ENCODE data around the gene CALD1. TPM values are rescaled to one million over a fixed set of nuclear protein-coding genes. Genes with fewer than 3 reads are reported as not detected.

CALD1 gene
- total and polyA plus RNA-seq, 10 donors, result 42.4 to 333 (median 212) TPM

DNA sequence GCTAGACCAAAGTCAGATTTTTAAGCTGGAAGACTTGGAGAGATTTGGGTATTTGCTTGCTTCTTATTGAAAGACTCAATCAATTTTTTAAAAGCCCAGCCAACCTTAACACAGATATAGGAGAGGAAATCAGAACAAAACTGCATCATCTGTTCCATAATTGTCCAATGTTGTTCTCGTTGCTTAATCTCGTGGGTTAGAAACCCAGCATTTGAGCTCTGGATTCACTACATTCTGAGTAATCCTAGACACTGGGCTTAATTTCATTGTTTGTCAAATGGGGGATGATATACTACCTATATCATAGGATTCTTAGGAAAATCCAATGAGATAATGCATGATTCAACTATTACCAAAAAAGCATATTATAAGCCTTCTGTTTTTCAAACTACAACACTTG lies 48.9 kb downstream of the CALD1 start:
- H3K36me3 ChIP-seq, result no peaks in the 10 kb centered on the region
- intact Hi-C loops (cut with DNase I; ENCODE audit: low total_unique reads), result no loop called here
- WGBS, 5 donors, result 53 to 88% (median 76%) methylated on average over 2 of the region's 2 CpGs
- no peaks in the 10 kb centered on the region for H3K27me3 ChIP-seq (replicated peaks in 1 of 7)
- no peak for DNase-seq
- peak overlapping the region in 4 of 8 donors; percentile 18 to 70 (median 35) for H3K27ac ChIP-seq
- no peak overlapping the region for H3K4me3 ChIP-seq
- H3K4me1 ChIP-seq, result peaks cover 0 to 4% (median 0%) of the 10 kb centered on the region in 6 donors
- no peaks in the 10 kb centered on the region for H3K9me3 ChIP-seq
- no peak for TF ChIP-seq POLR2AphosphoS5 (IDR thresholded peaks at IDR 0.05)
- TF ChIP-seq POLR2A (IDR thresholded peaks at IDR 0.05), result no peak
- TF ChIP-seq, protein P1, sequence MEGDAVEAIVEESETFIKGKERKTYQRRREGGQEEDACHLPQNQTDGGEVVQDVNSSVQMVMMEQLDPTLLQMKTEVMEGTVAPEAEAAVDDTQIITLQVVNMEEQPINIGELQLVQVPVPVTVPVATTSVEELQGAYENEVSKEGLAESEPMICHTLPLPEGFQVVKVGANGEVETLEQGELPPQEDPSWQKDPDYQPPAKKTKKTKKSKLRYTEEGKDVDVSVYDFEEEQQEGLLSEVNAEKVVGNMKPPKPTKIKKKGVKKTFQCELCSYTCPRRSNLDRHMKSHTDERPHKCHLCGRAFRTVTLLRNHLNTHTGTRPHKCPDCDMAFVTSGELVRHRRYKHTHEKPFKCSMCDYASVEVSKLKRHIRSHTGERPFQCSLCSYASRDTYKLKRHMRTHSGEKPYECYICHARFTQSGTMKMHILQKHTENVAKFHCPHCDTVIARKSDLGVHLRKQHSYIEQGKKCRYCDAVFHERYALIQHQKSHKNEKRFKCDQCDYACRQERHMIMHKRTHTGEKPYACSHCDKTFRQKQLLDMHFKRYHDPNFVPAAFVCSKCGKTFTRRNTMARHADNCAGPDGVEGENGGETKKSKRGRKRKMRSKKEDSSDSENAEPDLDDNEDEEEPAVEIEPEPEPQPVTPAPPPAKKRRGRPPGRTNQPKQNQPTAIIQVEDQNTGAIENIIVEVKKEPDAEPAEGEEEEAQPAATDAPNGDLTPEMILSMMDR (IDR thresholded peaks at IDR 0.05 in 8 of 11, conservative IDR thresholded peaks at IDR 0.05 in 3 of 11), result no peak

DNA sequence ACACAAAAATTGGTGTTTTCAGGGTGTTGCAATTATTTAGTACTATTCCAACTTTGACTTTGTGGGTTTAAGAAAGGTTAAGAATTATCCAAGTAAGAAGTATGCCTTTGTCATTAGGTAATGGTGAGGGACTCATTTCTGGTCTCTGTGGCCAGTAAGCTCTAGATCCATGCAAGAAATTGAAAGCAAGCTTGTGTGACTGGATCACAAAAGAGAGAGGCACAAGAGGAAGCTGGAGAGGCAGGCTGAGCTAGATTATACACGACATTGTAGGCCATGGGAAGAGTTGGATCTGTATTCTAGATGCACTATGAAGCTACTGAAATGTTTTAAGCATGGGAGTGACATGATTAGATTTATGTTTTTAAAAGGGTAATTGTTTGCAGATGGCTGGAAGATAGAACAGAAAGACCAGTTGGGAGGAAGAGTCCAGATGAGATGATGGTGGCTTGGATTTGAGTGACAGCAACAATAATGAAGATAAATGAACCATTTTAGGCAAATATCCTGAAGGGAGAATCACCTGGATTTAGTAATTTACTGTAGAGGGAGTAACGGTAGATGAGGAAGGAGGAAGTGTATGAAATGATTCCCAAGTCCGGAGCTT lies 50.0 kb downstream of the CALD1 start:
- peaks cover 0 to 4% (median 0%) of the 10 kb centered on the region in 6 donors for H3K4me1 ChIP-seq
- 73 to 84% (median 81%) methylated on average over 3 of the region's 3 CpGs for WGBS, 5 donors
- no peak overlapping the region for H3K4me3 ChIP-seq
- DNase-seq, result no peak
- no peaks in the 10 kb centered on the region for H3K27me3 ChIP-seq (replicated peaks in 1 of 7)
- H3K9me3 ChIP-seq, result no peaks in the 10 kb centered on the region
- no peaks in the 10 kb centered on the region for H3K36me3 ChIP-seq
- intact Hi-C loops (cut with DNase I; ENCODE audit: low total_unique reads), result no loop called here
- TF ChIP-seq POLR2AphosphoS5 (IDR thresholded peaks at IDR 0.05) (no peak), POLR2A (IDR thresholded peaks at IDR 0.05) (no peak)
- TF ChIP-seq, protein P1 (IDR thresholded peaks at IDR 0.05 in 8 of 11, conservative IDR thresholded peaks at IDR 0.05 in 3 of 11), result no peak
- H3K27ac ChIP-seq, result peak overlapping the region in 1 of 8 donors; percentile 14

DNA sequence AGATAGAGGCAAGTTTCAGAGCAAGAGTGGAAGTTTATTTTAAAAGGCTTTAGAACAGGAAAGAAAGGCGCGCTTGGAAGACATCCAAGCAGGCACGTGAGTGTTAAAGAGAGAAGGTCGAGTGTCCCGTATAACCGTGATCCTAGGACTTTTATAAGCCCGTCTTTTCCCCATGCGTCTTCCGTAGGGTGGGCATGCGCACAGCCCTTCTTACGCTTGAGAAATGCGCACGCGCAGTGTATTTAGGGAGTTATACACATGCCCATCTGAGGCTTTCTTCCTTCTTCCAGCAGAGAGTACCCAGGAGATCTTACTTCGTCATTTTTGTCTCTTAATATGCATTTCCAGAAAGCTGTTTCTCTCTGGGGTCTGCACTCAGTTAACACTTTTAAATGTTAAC lies 52.4 kb downstream of the CALD1 start:
- Histone ChIP-seq H3K36me3 (no peaks in the 10 kb centered on the region), H3K4me3 (peak overlapping the region in 1 of 8 donors; percentile 1), H3K27me3 (replicated peaks in 1 of 7) (no peaks in the 10 kb centered on the region), H3K9me3 (no peaks in the 10 kb centered on the region), H3K4me1 (peaks cover 0 to 6% (median 2%) of the 10 kb centered on the region in 6 donors), H3K27ac (peak overlapping the region in 1 of 8 donors; percentile 14)
- intact Hi-C loops (cut with DNase I; ENCODE audit: low total_unique reads), result no loop called here
- TF ChIP-seq POLR2AphosphoS5 (IDR thresholded peaks at IDR 0.05), result no peak
- TF ChIP-seq, protein P1 (IDR thresholded peaks at IDR 0.05 in 8 of 11, conservative IDR thresholded peaks at IDR 0.05 in 3 of 11), result no peak
- TF ChIP-seq POLR2A (IDR thresholded peaks at IDR 0.05), result no peak
- no peak for DNase-seq
- 65 to 88% (median 78%) methylated on average over 15 of the region's 15 CpGs for WGBS, 5 donors

DNA sequence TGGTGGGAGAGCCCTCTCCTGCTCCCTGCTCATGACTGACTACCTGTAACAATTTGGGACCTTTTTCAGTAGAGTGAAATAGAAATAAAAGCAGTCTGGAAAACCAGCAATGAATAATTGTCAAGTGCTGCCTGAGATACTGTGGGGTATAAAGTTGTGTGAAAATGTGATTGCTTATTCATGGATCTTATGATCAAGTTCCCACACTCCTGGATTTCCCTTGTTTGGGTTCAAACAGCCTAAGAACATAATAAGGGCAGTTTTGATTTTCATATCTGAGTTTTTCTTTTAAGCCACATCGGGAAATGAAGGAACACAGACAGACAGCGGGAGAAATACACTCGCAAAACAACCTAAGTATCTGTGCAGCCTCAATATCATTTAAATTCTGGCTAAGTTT lies 52.9 kb downstream of the CALD1 start:
- H3K27ac ChIP-seq, result peak overlapping the region in 1 of 8 donors; percentile 14
- no peaks in the 10 kb centered on the region for H3K9me3 ChIP-seq
- no peak overlapping the region for H3K4me3 ChIP-seq
- TF ChIP-seq, protein P1 (IDR thresholded peaks at IDR 0.05 in 8 of 11, conservative IDR thresholded peaks at IDR 0.05 in 3 of 11), result no peak
- no peak for TF ChIP-seq POLR2AphosphoS5 (IDR thresholded peaks at IDR 0.05)
- TF ChIP-seq POLR2A (IDR thresholded peaks at IDR 0.05), result no peak
- H3K36me3 ChIP-seq, result no peaks in the 10 kb centered on the region
- WGBS, 5 donors, result 87 to 94% (median 88%) methylated on average over 3 of the region's 3 CpGs
- DNase-seq, result no peak
- intact Hi-C loops (cut with DNase I; ENCODE audit: low total_unique reads), result no loop called here
- no peaks in the 10 kb centered on the region for H3K27me3 ChIP-seq (replicated peaks in 1 of 7)
- H3K4me1 ChIP-seq, result peaks cover 0 to 6% (median 2%) of the 10 kb centered on the region in 6 donors

Measured in spleen (tissue), 11 donors.